Activated naive CD8-positive, alpha-beta T cell treated with anti-CD3 and anti-CD28 coated beads, Interleukin-2, amount 50 U/mL, for 16 hours (primary cell): ENCODE measurements around the gene TEX51.

Experiments
- DNase-seq: peaks from one replicate; pipeline ENCODE4 v3.0.0-alpha.2; 2020; ENCODE audit warnings: low read depth, low spot score

Gene TEX51

GRCh38 chr2:126891681-126892500 is 6.8 kb upstream of the TEX51 start:
- DNase-seq = no peak

GRCh38 chr2:126893153-126893552 is 5.5 kb upstream of the TEX51 start:
- DNase-seq = no peak

- no peak for DNase-seq
Measured at GRCh38 chr2:126893606-126894005, 5.1 kb upstream of the TEX51 start.

- no peak for DNase-seq
Measured at GRCh38 chr2:126894082-126894481, 4.6 kb upstream of the TEX51 start.

GRCh38 chr2:126894585-126895182 is 4.0 kb upstream of the TEX51 start:
- DNase-seq = no peak

GRCh38 chr2:126895336-126895735 is 3.4 kb upstream of the TEX51 start:
- no peak for DNase-seq

- no peak for DNase-seq
Measured at GRCh38 chr2:126896471-126896870, 2.2 kb upstream of the TEX51 start.

GRCh38 chr2:126899616-126900185 is 1.0 kb downstream of the TEX51 start:
- no peak for DNase-seq

GRCh38 chr2:126900646-126901319 is 2.1 kb downstream of the TEX51 start:
- DNase-seq = no peak

GRCh38 chr2:126901459-126901858 is 2.8 kb downstream of the TEX51 start:
- DNase-seq = no peak

GRCh38 chr2:126902152-126902835 is 3.6 kb downstream of the TEX51 start:
- DNase-seq = no peak

- no peak for DNase-seq
Measured at GRCh38 chr2:126902859-126903258, 4.2 kb downstream of the TEX51 start.

- no peak for DNase-seq
Measured at GRCh38 chr2:126905991-126906390, 7.3 kb downstream of the TEX51 start.

GRCh38 chr2:126906781-126907180 is 8.1 kb downstream of the TEX51 start:
- DNase-seq = no peak

- DNase-seq = no peak
Measured at GRCh38 chr2:126907671-126908070, 9.0 kb downstream of the TEX51 start.

- DNase-seq = no peak
Measured at GRCh38 chr2:126908721-126909177, 10.1 kb downstream of the TEX51 start.

- no peak for DNase-seq
Measured at GRCh38 chr2:126909366-126909765, 10.7 kb downstream of the TEX51 start.

- no peak for DNase-seq
Measured at GRCh38 chr2:126909781-126910180, 11.1 kb downstream of the TEX51 start.

- no peak for DNase-seq
Measured at GRCh38 chr2:126910637-126911036, 11.9 kb downstream of the TEX51 start.

- DNase-seq = no peak
Measured at GRCh38 chr2:126911111-126911796, 12.6 kb downstream of the TEX51 start.

- DNase-seq = no peak
Measured at GRCh38 chr2:126912201-126912600, 13.5 kb downstream of the TEX51 start.
